HepG2 (cell line): ENCODE results near the gene DACT2. TPM values are rescaled to one million over a fixed set of nuclear protein-coding genes. Genes with fewer than 3 reads are reported as not detected.
"Not testable (repeated sequence)": the region's sequence is repeated elsewhere in the genome, so short reads cannot be mapped to it uniquely, and the experiment has no call there.

Source experiments
- ATAC-seq: fragments of 200-7000 bp; cut with Tn5 transposase; 3 replicates; pipeline ENCODE4 v1.9.1; 2020; ENCODE audit warnings: mild to moderate bottlenecking, moderate library complexity
- BruUV-seq: library from RNA; stranded (reverse); fragments of 400-500 nt; replicated peaks from 2 replicates; lab custom pipeline; 2021; lab: Mats Ljungman, UMichigan
- CTCF ChIA-PET: fragments of 300-600 bp; formaldehyde crosslinking; extraction: SDS; loops from one replicate; lab custom pipeline; 2021; ENCODE audit warnings: low total read pairs, inconsistent platforms, low intra/inter-chr PET ratio; lab: Yijun Ruan, JAX
- POLR2A ChIA-PET: fragments of 350-600 bp; sonication (Branson Sonifier 250); formaldehyde crosslinking; loops from one replicate; lab custom pipeline; 2020; ENCODE audit warnings: antibody characterized with exemption, inconsistent platforms; lab: Yijun Ruan, JAX
- DNase-seq: peaks from one replicate; pipeline ENCODE4 v3.0.0-alpha.2; 2015; ENCODE audit warnings: low spot score
- FAIRE-seq: peaks from 3 replicates; lab custom pipeline; 2011; peaks lifted over from hg19 to GRCh38; lab: Jason Lieb, UNC
- H2AFZ ChIP-seq: one replicate; pipeline ENCODE4 v1.6.1; 2011; ENCODE audit warnings: low read length, inconsistent platforms
- H3K27ac ChIP-seq: fragments of 300-600 bp; 3 replicates; pipeline ENCODE4 v1.8.0; 2011; ENCODE audit warnings: mixed run types, mild to moderate bottlenecking, mixed read lengths, low read length, inconsistent platforms; ENCODE audit not compliant: insufficient read depth; ENCODE audit errors: extremely low read length
- H3K27me3 ChIP-seq, 2 experiments: fragments of 200-600 bp in 1 of 2; 2 replicates in 1 of 2; 3 replicates in 1 of 2; pipeline versions ENCODE4 v1.6.0 to v1.8.0; 2011; ENCODE audit warnings: low read length in 2 of 2, mild to moderate bottlenecking in 2 of 2, moderate library complexity in 2 of 2, inconsistent platforms in 1 of 2; ENCODE audit not compliant: insufficient read depth in 2 of 2, control insufficient read depth in 1 of 2
- H3K36me3 ChIP-seq, 2 experiments: fragments of 200-600 bp in 1 of 2; replicated peaks in 1 of 2; 2 replicates in 1 of 2; 3 replicates in 1 of 2; pipeline versions ENCODE4 v1.5.1 to v1.8.0; 2011; ENCODE audit warnings: low read length in 2 of 2, inconsistent platforms in 1 of 2; ENCODE audit not compliant: insufficient read depth in 2 of 2, control insufficient read depth in 1 of 2
- H3K4me1 ChIP-seq: 2 replicates; pipeline ENCODE4 v1.5.1; 2012; ENCODE audit warnings: low read length, inconsistent platforms; ENCODE audit not compliant: insufficient read depth
- H3K4me2 ChIP-seq: 2 replicates; pipeline ENCODE4 v1.6.0; 2011; ENCODE audit warnings: low read depth, low read length, inconsistent platforms
- H3K4me3 ChIP-seq, 3 experiments: fragments of 200-600 bp in 1 of 3; sonication (generic), shearing (Covaris generic) in 1 of 3; replicated peaks in 1 of 3; 2 replicates each; pipeline ENCODE4 v1.5.1; 2011 to 2016; ENCODE audit warnings: low read length in 3 of 3, inconsistent platforms in 2 of 3, low read depth in 2 of 3, mild to moderate bottlenecking in 2 of 3, control low read depth in 1 of 3, mixed read lengths in 1 of 3; ENCODE audit not compliant: insufficient read depth in 1 of 3
- H3K79me2 ChIP-seq: one replicate; pipeline ENCODE4 v1.6.1; 2011; ENCODE audit warnings: low read length, inconsistent platforms; ENCODE audit not compliant: insufficient read depth
- H3K9ac ChIP-seq: 2 replicates; pipeline ENCODE4 v1.6.0; 2011; ENCODE audit warnings: mild to moderate bottlenecking, low read depth, low read length, inconsistent platforms; ENCODE audit not compliant: insufficient read depth
- H3K9me3 ChIP-seq: 2 replicates; pipeline ENCODE4 v1.5.1; 2012; ENCODE audit warnings: mild to moderate bottlenecking, low read length
- H4K20me1 ChIP-seq: 2 replicates; pipeline ENCODE4 v1.6.0; 2011; ENCODE audit warnings: inconsistent platforms, mild to moderate bottlenecking, low read length, moderate library complexity; ENCODE audit not compliant: insufficient read depth
- FOXJ3 ChIP-seq: sonication (generic); formaldehyde crosslinking; IDR thresholded peaks from 2 replicates; pipeline ENCODE4 v1.4.0; 2020; ENCODE audit warnings: missing genetic modification reagents, mild to moderate bottlenecking, borderline replicate concordance
- KMT2A ChIP-seq: sonication (generic); formaldehyde crosslinking; IDR thresholded peaks from 2 replicates; pipeline ENCODE4 v1.4.0; 2020; ENCODE audit warnings: missing genetic modification reagents
- WGBS: methylation state at CpG from one replicate; pipeline ENCODE4 v1.1.6; 2017; ENCODE audit warnings: low lambda C conversion rate; 5-methylcytosine and 5-hydroxymethylcytosine counted together
- in situ Hi-C: cut with HindIII; loops from 2 replicates; pipeline ENCODE4 v1.10.0; 2017; ENCODE audit warnings: low pct_unique_long_range_greater_than_20kb; ENCODE audit not compliant: extremely low pct_ligation_motif_present
- intact Hi-C: fragments of 100-400 bp; cut with micrococcal nuclease; formaldehyde crosslinking; loops from one replicate; pipeline ENCODE4 v1.10.0; 2022; ENCODE audit not compliant: unreplicated experiment
- polyA plus RNA-seq, 8 experiments: library from polyadenylated mRNA; depleted of rRNA in 3 of 8; stranded (reverse) in 7 of 8; unstranded in 1 of 8; fragments of >200 nt; fragmentation: Illumina TruSeq in 4 of 8; extraction: Trizol in 4 of 8; gene quantifications; 2 replicates each; pipeline versions ENCODE4 v1.2.1 to v1.2.3, GENCODE V29; 2011 to 2016; ENCODE audit warnings: low read depth in 4 of 8, missing spikeins in 1 of 8, mixed read lengths in 1 of 8; ENCODE audit not compliant: insufficient read depth in 1 of 8
- total RNA-seq, 5 experiments: library from RNA; depleted of rRNA; stranded (reverse); fragments of >200 nt; fragmentation: Illumina TruSeq; extraction: Trizol; gene quantifications; 2 replicates each; pipeline ENCODE4 v1.2.3, GENCODE V29; 2016; ENCODE audit warnings: low read depth in 1 of 5

The DACT2 gene
- total and polyA plus RNA-seq, 2 of the 13 experiments (the other 11 are each of a cell fraction or from before 2014, with no cell fraction given) = 0.15 TPM; not detected in 1

GRCh38 chr6:168358842-168359420, 39.4 kb upstream of the DACT2 start:
- Histone ChIP-seq H3K9me3 (no peaks in the 10 kb centered on the region), H3K9ac (no peak overlapping the region), H3K79me2 (no peaks in the 10 kb centered on the region), H4K20me1 (no peaks in the 10 kb centered on the region), H2AFZ (no peak overlapping the region), H3K4me1 (peaks cover 10% of the 10 kb centered on the region), H3K4me3 (no peak overlapping the region), H3K27me3 (peaks cover 0 to 4% of the 10 kb centered on the region in 2 experiments; a peak in 2 of 5 replicates), H3K4me2 (no peak overlapping the region)
- DNase-seq (no peak), ATAC-seq (no peak), FAIRE-seq (no peak)
- POLR2A ChIA-PET = no interaction called here
- 77% methylated on average over 12 of the region's 20 CpGs for WGBS
- BruUV-seq = no TSS peak
- in situ Hi-C loops = loop anchor here (5.0 kb wide), 1 partner anchor 167 kb away; no protein-coding TSS in a partner anchor
- intact Hi-C loops = no loop called here
- TF ChIP-seq KMT2A (CRISPR knock-in tag) = no peak
- TF ChIP-seq FOXJ3 (CRISPR knock-in tag) = no peak
- TF ChIP-seq, all 625 proteins: peak for 0
- CTCF ChIA-PET = interaction anchor here (0.6 kb wide), 1 partner anchor 164 kb away, joined by 3 read pairs; no protein-coding TSS in a partner anchor
- no peaks in the 10 kb centered on the region for H3K36me3 ChIP-seq
- no peak overlapping the region for H3K27ac ChIP-seq

GRCh38 chr6:168356872-168357271, 37.3 kb upstream of the DACT2 start:
- H2AFZ ChIP-seq, H3K27ac ChIP-seq, H3K9me3 ChIP-seq, H3K4me2 ChIP-seq, BruUV-seq, H3K9ac ChIP-seq, H4K20me1 ChIP-seq, DNase-seq, H3K4me1 ChIP-seq, POLR2A ChIA-PET, H3K79me2 ChIP-seq, H3K27me3 ChIP-seq, ATAC-seq, FAIRE-seq, H3K4me3 ChIP-seq, H3K36me3 ChIP-seq: not testable (repeated sequence)
- WGBS = 85% methylated on average over 4 of the region's 20 CpGs
- intact Hi-C loops (loop anchor here (1.0 kb wide), 3 partner anchors 156 to 206 kb away; no protein-coding TSS in a partner anchor), in situ Hi-C loops (loop anchor here (5.0 kb wide), 1 partner anchor 165 kb away; no protein-coding TSS in a partner anchor)
- CTCF ChIA-PET = interaction anchor here (1.5 to 3.1 kb wide), 4 partner anchors 156 to 312 kb away, joined by 3 to 40 read pairs (median 30); no protein-coding TSS in a partner anchor
